Measurements from ENCODE around the gene PTGFRN.
"Not testable (repeated sequence)": the region's sequence is repeated elsewhere in the genome, so short reads cannot be mapped to it uniquely, and the experiment has no call there.

Gene PTGFRN

DNA sequence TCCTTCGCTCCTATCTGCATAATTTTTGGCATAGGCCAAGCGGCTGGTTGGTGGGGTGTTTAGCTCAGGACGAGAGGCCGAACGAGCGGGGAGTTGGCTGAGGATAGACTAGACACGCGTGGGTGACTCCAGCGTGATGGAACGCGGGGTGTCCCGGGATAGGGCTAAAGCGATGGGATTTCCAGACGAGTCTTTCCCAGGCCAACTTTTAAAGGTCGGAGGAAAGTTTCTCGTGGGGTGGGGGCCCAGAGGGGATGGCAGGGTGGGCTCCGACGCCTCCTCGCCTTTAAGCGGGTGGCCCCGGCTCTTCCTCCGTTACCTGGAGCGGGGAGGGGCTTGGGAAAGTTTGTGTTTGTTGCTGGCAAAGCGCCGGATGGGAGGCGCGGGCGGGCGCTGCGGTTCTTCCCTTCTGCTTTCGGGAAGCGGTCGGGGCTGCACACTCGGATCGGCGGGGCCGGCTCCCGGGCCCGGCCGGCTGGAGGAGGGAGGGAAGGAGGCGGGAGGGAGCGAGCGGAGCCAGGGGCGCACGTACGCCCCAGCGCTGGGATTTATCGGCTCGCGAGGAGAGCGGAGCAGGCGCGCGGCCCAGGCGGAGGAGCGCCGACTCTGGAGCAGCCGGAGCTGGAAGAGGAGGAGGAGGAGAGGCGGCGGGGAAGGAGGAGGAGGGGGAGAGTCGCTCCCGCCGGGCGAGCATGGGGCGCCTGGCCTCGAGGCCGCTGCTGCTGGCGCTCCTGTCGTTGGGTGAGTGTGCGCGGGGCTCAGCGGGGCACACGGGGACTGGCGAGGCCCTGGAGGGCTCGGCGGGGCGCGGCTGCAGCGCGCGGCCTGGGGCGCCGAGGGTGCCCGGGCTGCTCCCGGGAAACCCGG lies at the start of gene PTGFRN:
TSS of gene PTGFRN (plus strand) at position 405 of the 867 bp plus-strand sequence. CDS start at position 693, 288 bp downstream.
- no peak for DNase-seq (ENCODE audit: low read depth)
- TF ChIP-seq, protein P1, sequence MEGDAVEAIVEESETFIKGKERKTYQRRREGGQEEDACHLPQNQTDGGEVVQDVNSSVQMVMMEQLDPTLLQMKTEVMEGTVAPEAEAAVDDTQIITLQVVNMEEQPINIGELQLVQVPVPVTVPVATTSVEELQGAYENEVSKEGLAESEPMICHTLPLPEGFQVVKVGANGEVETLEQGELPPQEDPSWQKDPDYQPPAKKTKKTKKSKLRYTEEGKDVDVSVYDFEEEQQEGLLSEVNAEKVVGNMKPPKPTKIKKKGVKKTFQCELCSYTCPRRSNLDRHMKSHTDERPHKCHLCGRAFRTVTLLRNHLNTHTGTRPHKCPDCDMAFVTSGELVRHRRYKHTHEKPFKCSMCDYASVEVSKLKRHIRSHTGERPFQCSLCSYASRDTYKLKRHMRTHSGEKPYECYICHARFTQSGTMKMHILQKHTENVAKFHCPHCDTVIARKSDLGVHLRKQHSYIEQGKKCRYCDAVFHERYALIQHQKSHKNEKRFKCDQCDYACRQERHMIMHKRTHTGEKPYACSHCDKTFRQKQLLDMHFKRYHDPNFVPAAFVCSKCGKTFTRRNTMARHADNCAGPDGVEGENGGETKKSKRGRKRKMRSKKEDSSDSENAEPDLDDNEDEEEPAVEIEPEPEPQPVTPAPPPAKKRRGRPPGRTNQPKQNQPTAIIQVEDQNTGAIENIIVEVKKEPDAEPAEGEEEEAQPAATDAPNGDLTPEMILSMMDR (IDR thresholded peaks at IDR 0.05; ENCODE audit: control insufficient read depth, extremely low read depth, insufficient read depth) = no peak
- H3K4me3 ChIP-seq (ENCODE audit: low read depth, low read length) = peak within 1 kb of the TSS; percentile 73

DNA sequence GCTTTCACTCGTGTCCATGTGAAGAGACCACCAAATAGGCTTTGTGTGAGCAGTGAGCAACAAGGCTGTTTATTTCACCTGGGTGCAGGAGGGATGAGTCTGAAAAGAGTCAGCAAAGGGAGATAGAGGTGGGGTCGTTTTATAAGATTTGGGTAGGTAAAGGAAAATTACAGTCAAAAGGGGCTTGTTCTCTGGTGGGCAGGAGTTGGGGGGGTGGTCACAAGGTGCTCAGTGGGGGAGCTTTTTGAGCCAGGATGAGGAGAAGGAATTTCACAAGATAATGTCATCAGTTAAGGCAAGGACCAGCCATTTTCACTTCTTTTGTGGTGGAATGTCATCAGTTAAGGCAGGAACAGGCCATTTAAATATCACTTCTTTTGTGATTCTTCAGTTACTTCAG lies 49.5 kb upstream of the PTGFRN start:
- H3K4me3 ChIP-seq (ENCODE audit: low read depth, low read length); DNase-seq (ENCODE audit: low read depth): not testable (repeated sequence)

DNA sequence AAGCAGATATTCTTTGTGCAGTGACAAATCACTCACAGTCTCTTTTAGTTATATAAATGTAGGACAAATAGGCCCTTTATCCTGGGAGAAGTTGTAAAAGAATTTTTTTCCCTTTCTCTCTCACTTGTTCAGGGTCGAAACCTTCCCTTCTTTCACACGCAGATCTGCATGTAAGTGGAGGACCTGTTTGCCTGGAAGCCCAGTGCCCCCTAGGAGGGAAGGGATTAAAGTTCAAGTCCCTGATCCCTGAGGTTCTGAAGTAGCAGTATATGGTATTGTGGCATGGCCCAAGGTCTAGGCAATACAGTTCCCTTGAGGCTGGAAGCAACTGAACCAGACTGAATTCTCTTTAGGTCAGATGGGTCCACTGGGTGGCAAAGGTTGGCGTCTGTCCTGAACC lies 48.6 kb upstream of the PTGFRN start:
- no peak for DNase-seq (ENCODE audit: low read depth)
- TF ChIP-seq, protein P1 (IDR thresholded peaks at IDR 0.05; ENCODE audit: control insufficient read depth, extremely low read depth, insufficient read depth) = no peak
- no peak overlapping the region for H3K4me3 ChIP-seq (ENCODE audit: low read depth, low read length)

DNA sequence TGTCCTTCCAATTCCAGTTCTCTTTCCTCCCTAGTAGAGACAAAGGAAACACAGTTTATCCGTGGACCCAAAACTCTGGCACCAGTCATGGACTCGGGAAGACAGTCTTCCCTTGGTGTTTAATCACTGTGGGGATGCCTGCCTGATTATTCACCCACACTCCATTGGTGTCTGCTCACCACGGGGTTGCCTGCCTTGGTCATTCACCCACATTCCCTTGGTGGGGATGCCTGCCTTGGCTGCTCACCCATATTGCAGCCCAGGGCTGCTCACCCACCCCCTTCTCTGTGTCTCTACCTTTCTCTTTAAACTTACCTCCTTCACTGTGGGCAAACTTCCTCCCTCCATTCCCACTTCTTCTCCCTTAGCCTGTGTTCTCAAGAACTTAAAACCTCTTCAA lies 46.7 kb upstream of the PTGFRN start:
- H3K4me3 ChIP-seq (ENCODE audit: low read depth, low read length); DNase-seq (ENCODE audit: low read depth): not testable (repeated sequence)

DNA sequence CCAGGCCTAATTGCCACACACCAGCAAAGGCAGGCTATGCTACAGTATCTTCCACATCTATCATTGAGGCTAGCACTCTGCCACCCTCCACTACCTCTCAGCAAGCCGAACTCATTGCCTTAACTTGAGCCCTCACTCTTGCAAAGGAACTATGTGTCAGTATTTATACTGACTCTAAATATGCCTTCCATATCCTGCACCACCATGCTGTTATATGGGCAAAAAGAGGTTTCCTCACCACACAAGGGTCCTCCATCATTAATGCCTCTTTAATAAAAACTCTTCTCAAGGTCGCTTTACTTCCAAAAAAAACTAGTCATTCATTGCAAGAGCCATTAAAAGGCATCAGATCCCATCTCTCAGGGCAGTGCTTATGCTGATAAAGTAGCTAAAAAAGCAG lies 43.2 kb upstream of the PTGFRN start:
- DNase-seq (ENCODE audit: low read depth); H3K4me3 ChIP-seq (ENCODE audit: low read depth, low read length): not testable (repeated sequence)

DNA sequence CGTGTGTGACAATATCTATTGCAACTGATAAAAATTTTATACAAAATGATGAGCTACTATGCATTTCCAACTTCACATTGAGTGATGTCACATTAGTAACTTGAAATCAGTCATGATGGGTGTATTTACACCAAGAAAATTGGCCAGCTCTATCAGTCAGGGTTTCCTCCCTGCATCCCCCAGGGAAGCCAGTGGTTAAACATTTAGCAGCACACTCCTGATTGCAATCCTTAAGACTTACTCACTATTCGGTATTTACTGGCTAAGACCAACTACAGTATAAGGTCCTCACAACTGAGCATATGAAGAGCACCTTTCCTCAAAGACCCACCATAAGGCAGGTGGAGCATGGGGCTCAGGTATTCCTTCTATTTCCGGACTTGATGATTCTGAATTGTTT lies 41.3 kb upstream of the PTGFRN start:
- H3K4me3 ChIP-seq (ENCODE audit: low read depth, low read length) = no peak overlapping the region
- DNase-seq (ENCODE audit: low read depth) = no peak
- TF ChIP-seq, protein P1 (IDR thresholded peaks at IDR 0.05; ENCODE audit: control insufficient read depth, extremely low read depth, insufficient read depth) = no peak

DNA sequence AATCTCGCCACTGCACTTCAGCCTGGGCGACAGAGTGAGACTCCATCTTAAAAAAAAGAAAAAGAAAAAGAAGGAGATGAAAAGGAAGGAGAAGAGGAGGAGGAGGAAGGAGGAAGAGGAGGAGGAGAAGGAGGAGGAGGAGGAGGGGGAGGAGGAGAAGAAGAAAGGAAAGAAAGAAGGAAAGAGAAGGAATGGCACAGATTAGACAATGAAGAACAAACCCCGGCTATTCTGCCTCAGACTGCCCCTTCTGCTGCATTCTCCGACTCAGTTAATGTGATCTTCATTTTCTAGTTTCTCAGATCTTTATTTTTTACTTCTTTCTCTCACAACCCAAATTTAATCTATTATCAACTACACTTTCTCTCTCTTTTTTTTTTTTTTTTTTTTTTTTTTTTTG lies 40.1 kb upstream of the PTGFRN start:
- H3K4me3 ChIP-seq (ENCODE audit: low read depth, low read length) = no peak overlapping the region
- no peak for DNase-seq (ENCODE audit: low read depth)
- TF ChIP-seq, protein P1 (IDR thresholded peaks at IDR 0.05; ENCODE audit: control insufficient read depth, extremely low read depth, insufficient read depth) = no peak

DNA sequence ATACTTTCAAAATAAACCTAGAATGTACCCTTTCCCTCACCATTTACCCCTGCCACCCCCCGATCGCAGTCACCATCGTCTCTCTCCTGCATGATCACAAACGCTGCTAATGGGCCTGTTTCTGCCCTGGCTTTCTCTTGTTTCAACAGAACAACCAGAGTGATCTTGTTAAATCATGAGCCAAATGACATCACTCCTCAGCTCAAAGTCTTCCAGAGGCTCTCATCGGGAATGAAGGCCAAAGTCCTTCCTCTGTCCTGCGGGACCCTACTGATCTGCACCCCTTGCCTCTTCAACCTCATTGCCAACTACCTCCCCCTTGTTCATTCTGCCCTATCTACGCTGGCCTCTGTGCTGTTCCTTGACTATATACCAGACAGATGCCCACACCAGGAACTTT lies 39.4 kb upstream of the PTGFRN start:
- no peak for DNase-seq (ENCODE audit: low read depth)
- no peak overlapping the region for H3K4me3 ChIP-seq (ENCODE audit: low read depth, low read length)
- TF ChIP-seq, protein P1 (IDR thresholded peaks at IDR 0.05; ENCODE audit: control insufficient read depth, extremely low read depth, insufficient read depth) = no peak
